ENCODE measurements around the gene CLIP4. TPM values are rescaled to one million over a fixed set of nuclear protein-coding genes. Genes with fewer than 3 reads are reported as not detected.

CLIP4 gene
- 42.6 and 66.8 TPM in 2 replicates for total RNA-seq

GRCh38 chr2:29114946-29115609 lies at the start of gene CLIP4:
TSS of gene CLIP4 (plus strand) at chr2:29115415. CDS start at chr2:29121389, 5,974 bp downstream.

GRCh38 chr2:29074411-29074810 lies 40.8 kb upstream of the CLIP4 start, which contains the start of gene PCARE:
TSS of gene PCARE (minus strand) at chr2:29074523. CDS start at chr2:29074261, 262 bp downstream.

Other genes starting within 250 kb of the CLIP4 start
- 11.4 and 16.0 TPM in 2 replicates for gene TRMT61B, start 245.1 kb upstream of the CLIP4 start, total RNA-seq
- 51.9 and 82.5 TPM in 2 replicates for gene WDR43, start 220.7 kb upstream of the CLIP4 start, total RNA-seq
- gene TOGARAM2, start 134.1 kb upstream of the CLIP4 start, total RNA-seq = under 0.01 and 0.03 TPM in 2 replicates
- gene PCARE, start 40.9 kb upstream of the CLIP4 start, total RNA-seq = not detected in 2 replicates

Data from smooth muscle cell of the pulmonary artery (primary cell).